GM10266 (cell line): ENCODE data around the gene ENDOU.

Source experiments
- DNase-seq: peaks from one replicate; pipeline ENCODE4 v3.0.0; 2012; ENCODE audit errors: extremely low spot score
- CTCF ChIP-seq: IDR thresholded peaks from 2 replicates; pipeline ENCODE4 v1.5.1; 2012; ENCODE audit warnings: mild to moderate bottlenecking, low read depth; ENCODE audit not compliant: control insufficient read depth, insufficient read depth; ENCODE audit errors: missing control alignments

The ENDOU gene

DNA sequence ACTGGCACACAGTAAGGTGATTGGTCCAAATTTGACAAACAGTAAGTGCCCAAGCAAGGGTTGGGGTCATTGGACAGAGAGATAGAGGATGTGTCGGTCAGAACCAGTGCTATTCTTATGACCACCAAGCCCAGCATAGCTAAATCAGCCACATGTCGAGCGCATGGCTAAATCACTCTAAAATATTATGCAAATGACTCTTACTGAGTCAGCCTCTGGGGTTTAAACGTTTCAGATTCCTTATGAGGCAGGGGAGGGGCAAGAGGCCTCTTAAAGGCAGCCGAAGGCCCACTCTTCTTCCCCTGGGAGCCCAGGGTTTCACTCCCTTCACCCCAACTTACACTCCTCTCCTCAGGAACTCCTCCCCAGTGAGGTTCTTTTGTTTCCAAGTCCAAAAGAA, 603 bp upstream of the ENDOU start:
- TF ChIP-seq CTCF: no peak
- peak; percentile 56 for DNase-seq

GRCh38 chr12:47722941-47723631, 2.2 kb downstream of the ENDOU start:
- no peak for TF ChIP-seq CTCF
- no peak for DNase-seq

DNA sequence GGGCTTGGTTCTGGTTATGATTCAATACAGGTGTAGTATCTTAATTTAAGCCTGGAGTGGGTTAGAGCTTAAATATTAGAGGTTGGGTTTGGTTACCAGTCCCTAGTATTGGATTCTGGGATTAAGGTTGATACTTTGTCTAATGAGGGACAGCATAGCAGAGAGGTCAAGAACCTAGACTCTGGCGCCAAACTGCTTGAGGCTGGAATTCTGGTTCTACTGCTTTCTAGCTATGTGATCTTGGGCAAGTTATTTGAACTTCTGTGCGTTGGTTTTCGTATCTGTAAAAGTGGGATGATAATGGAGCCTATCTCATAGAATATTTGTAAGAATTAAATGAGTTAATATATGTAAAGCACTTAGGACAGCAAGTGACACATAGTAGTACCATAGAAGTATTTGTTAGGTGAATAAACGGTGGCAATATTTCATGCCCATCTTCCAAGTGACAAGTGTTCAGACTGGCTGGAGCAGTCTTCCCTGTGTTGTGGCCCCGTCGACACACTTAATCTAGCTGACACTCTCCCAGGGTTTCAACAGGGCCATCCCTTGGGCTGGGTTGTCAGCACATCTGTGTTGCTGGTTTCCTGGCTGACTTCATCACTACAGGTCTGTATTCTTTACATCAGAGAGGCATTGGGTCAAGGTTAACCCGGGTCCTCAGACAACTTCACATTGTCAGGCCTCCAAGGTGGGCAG, 3.0 kb downstream of the ENDOU start:
- TF ChIP-seq CTCF: no peak
- DNase-seq: no peak

- TF ChIP-seq CTCF: no peak
- DNase-seq: no peak
Measured at GRCh38 chr12:47721431-47721973, 3.8 kb downstream of the ENDOU start.

GRCh38 chr12:47718531-47718930, 6.8 kb downstream of the ENDOU start:
- no peak for TF ChIP-seq CTCF
- DNase-seq: no peak

DNA sequence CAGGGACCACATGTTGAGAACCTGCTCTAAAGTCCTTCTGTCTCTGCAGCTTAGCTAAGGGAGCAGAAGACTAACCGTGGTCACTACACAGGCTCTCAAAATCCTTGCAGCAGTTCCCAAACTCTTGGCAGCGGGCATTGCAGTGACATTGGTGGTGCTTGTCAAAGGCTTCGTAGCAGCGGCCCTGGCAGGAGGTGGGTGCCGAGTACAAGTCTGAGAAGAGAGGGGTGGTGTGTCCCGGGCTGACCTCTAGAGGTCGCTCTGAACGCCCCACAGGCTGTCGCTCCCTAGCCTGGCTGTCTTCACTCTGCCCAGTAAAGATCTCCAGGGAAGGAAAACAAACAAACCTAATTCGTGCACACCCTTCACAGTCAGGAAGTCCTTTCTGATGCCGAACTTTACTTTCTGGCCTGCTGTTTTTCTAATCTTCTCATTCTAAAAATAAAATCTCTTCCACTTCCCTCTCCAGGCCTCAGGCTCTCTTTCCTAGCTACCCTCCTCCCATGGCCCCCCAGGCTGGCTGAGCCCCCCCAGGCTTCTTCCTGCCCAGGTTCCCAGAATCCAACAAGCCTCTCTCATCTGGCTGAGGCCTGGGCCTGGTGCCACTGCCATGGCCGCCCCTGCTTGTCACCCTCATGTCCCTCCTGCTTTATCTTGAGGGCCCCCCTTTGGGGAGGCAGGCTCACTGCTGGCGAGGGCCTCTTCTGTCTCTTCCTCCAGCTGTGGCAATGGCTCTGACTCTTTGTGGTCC, 7.7 kb downstream of the ENDOU start:
- peak; percentile 62 for DNase-seq

More for the DNA sequence above, 7.7 kb downstream of the ENDOU start:
- peak; percentile 53 for TF ChIP-seq CTCF
